Endometrial microvascular endothelial cells (primary cell): ENCODE measurements around the gene CDHR4. TPM values are rescaled to one million over a fixed set of nuclear protein-coding genes. Genes with fewer than 3 reads are reported as not detected.

Source experiments
- in situ Hi-C: cut with HindIII; loops from 2 replicates; pipeline ENCODE4 v1.10.0; 2017; ENCODE audit warnings: low sequenced_read_pairs, low pct_unique_long_range_greater_than_20kb; ENCODE audit errors: inconsistent ontology term
- total RNA-seq: library from RNA; depleted of rRNA; stranded (reverse); fragments of >200 nt; gene quantifications from one replicate; pipeline ENCODE4 v1.2.3, GENCODE V29; 2015; ENCODE audit errors: inconsistent ontology term

Gene CDHR4
- total RNA-seq, 1 donor from 2014 or later = not detected

DNA sequence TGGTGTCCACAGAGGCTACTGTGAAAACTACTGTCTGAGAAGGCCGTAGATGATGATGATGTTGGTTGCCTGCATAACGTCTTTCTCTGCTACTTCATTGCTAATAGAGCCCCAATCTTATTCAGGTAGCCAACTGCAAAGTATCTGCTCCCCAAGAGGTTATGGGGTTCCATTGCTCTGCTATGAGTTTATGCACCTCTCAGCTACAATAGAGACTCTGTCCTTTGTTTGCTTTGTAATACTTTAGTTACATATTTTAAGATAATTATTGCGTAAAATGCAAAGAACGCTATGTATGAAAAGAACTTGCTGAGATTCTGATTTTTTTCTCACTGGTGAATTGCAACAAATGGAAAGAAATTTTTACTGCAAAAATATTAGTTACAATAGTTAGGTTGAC lies 48.2 kb downstream of the CDHR4 start:
- in situ Hi-C loops = no loop called here

DNA sequence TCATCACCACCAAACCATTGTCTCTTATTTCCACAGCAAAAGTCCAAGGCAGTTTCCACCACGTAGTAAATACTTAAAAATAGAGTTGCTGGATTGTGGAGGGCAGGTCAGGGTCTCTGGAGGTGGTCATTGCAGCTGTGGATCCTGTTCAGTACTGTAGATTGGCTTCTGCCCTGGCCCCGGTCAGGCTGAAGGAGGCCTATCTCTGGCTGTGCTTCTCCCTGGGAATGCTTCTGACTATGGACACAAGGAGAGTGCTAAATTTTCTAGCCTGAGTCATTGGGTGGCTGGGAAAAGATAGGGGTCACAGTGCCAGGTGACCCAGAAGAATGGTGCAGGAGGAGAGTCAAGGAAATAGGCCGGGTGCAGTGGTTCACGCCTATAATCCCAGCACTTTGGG lies 49.6 kb downstream of the CDHR4 start:
- in situ Hi-C loops = no loop called here

DNA sequence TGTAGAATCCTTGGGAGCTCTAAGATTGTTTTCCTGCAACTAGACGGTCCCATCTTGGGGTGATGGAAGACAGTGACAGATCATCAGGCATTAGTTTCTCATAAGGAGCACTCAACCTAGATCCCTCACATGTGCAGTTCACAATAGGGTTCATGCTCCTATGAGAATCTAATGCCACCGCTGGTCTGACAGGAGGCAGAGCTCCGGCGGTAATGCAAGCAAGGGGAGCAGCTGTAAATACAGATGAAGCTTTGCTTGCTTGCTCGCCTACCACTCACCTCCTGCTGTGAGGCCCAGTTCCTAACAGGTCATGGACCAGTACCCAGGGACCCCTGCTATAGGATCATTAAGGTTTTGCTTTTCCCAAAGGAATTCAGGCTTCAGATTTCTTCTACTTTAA lies 50.8 kb downstream of the CDHR4 start:
- in situ Hi-C loops = loop anchor here (25.0 kb wide), 1 partner anchor 113 kb away; the partner anchor contains the start of genes CAMKV and TRAIP

DNA sequence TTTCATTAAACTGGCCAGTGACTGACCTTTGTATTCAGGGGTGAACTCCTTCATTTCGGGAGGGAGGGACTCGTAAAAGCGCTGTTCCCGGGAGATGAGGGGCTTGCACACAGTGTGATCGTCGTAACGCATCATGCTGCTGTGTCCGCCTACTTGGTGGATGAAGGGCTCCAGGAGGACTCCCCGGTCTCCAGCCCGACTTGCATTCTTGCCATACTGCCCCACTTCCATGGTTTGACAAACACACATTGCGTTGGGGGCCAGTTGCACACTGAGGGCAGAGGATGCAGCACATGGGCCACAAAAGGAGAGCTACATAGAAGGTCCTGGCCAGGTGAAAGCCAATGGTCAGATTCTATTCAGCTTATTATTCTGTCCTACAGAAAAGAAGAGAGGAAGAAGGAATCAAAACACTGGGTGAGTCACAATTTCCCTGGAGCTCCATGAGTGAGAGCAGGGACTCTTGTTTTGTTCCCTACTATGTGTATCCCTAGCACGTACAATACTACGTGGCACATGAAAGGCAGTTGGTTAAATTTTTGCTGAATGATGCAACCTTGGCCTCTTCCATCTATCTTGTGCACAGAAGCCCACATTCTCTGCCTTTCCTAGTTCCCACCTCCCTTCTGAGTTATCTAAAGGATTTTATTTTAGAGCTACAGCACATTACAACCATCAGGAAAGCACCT lies 51.7 kb downstream of the CDHR4 start:
- in situ Hi-C loops = loop anchor here (25.0 kb wide), 1 partner anchor 114 kb away; the partner anchor contains the start of genes CAMKV and TRAIP

DNA sequence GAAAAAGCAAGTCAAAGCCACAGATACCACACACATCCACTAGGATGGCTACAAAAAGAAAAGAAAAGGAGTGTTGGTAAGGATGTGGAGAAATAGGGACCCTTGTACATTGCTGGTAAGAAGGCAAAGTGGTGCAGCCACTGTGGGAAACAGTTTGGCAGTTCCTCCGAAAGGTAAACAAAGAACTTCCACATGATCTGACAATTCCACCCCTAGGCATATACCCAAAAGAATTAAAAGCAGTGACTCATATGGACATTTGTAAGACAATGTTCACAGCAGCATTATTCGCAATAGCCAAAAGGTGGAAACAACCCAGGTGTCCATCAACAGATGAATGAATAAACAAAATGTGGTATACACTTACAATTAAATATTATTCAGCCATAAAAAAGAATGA lies 53.7 kb downstream of the CDHR4 start:
- in situ Hi-C loops = loop anchor here (25.0 kb wide), 1 partner anchor 116 kb away; the partner anchor contains the start of genes CAMKV and TRAIP

Other genes with a start within 250 kb of the CDHR4 start
- 0.09 TPM for gene BSN, start 245.4 kb downstream of the CDHR4 start, total RNA-seq
- 106 TPM for gene APEH, start 125.5 kb downstream of the CDHR4 start, total RNA-seq
- 1.1 TPM for gene MST1, start 110.4 kb downstream of the CDHR4 start, total RNA-seq
- 22.4 TPM for gene RNF123, start 110.3 kb downstream of the CDHR4 start, total RNA-seq
- gene AMIGO3, start 80.2 kb downstream of the CDHR4 start, total RNA-seq = 2.4 TPM
- 48.2 TPM for gene GMPPB, start 75.9 kb downstream of the CDHR4 start, total RNA-seq
- 38.7 TPM for gene IP6K1, start 13.3 kb downstream of the CDHR4 start, total RNA-seq
- 5.4 TPM for gene INKA1, start 3.4 kb upstream of the CDHR4 start, total RNA-seq
- gene UBA7, start 14.1 kb upstream of the CDHR4 start, total RNA-seq = 31.0 TPM
- 9.7 TPM for gene TRAIP, start 56.7 kb upstream of the CDHR4 start, total RNA-seq
- not detected for gene CAMKV, start 70.0 kb upstream of the CDHR4 start, total RNA-seq
- gene MST1R, start 104.0 kb upstream of the CDHR4 start, total RNA-seq = 0.19 TPM
- 28.6 TPM for gene MON1A, start 129.9 kb upstream of the CDHR4 start, total RNA-seq
- gene RBM6, start 140.3 kb upstream of the CDHR4 start, total RNA-seq = 24.7 TPM